Upper lobe of right lung (tissue), 1 donor: Measurements from ENCODE around the gene TGFB2. TPM values are rescaled to one million over a fixed set of nuclear protein-coding genes. Genes with fewer than 3 reads are reported as not detected.

Experiments
- ATAC-seq: fragments of 200-7000 bp; cut with Tn5 transposase; one replicate; pipeline ENCODE4 v1.9.1; 2020; ENCODE audit warnings: mild to moderate bottlenecking, moderate library complexity
- DNase-seq: peaks from one replicate; pipeline ENCODE4 v3.0.0-alpha.2; 2020
- H3K27ac ChIP-seq: fragments of 200-600 bp; one replicate; pipeline ENCODE4 v1.8.0; 2022
- H3K27me3 ChIP-seq: fragments of 200-600 bp; one replicate; pipeline ENCODE4 v1.8.0; 2022; ENCODE audit warnings: mild to moderate bottlenecking
- H3K36me3 ChIP-seq: fragments of 200-600 bp; one replicate; pipeline ENCODE4 v1.8.0; 2022
- H3K4me1 ChIP-seq: fragments of 200-600 bp; one replicate; pipeline ENCODE4 v1.8.0; 2022
- H3K4me3 ChIP-seq: fragments of 200-600 bp; one replicate; pipeline ENCODE4 v1.8.0; 2022; ENCODE audit warnings: mild to moderate bottlenecking
- H3K9me3 ChIP-seq: fragments of 200-600 bp; one replicate; pipeline ENCODE4 v1.8.0; 2022
- CTCF ChIP-seq: fragments of 200-600 bp; IDR thresholded peaks from one replicate; pipeline ENCODE4 v1.8.0; 2022; ENCODE audit warnings: antibody characterized with exemption
- intact Hi-C: fragments of 100-400 bp; cut with DNase I; formaldehyde crosslinking; loops from one replicate; pipeline ENCODE4 v1.11.0; 2022
- total RNA-seq: library from RNA; stranded (reverse); fragmentation: NEBNext Ultra II Directional; extraction: Animal tissue kit (Norgen Biotek cat#: 25700); gene quantifications from one replicate; pipeline ENCODE4 v1.2.1, GENCODE V29; 2021
- donor health status: DM: no; HTN: yes; CAD: no; lungs with severe emphysema.

The TGFB2 gene
- total RNA-seq, 1 donor from 2014 or later: 19.8 TPM

GRCh38 chr1:218349348-218350034 lies 4.4 kb downstream of the TGFB2 start:
- H3K36me3 ChIP-seq: no peaks in the 10 kb centered on the region
- H3K27ac ChIP-seq: peak overlapping the region; percentile 73
- H3K4me3 ChIP-seq: peak overlapping the region; percentile 70
- TF ChIP-seq CTCF: no peak
- intact Hi-C loops: no loop called here
- H3K9me3 ChIP-seq: no peaks in the 10 kb centered on the region
- H3K27me3 ChIP-seq: no peaks in the 10 kb centered on the region
- DNase-seq (no peak), ATAC-seq (no peak)
- peaks cover 12% of the 10 kb centered on the region for H3K4me1 ChIP-seq

GRCh38 chr1:218350035-218350525 lies 4.9 kb downstream of the TGFB2 start:
- Histone ChIP-seq H3K9me3 (no peaks in the 10 kb centered on the region), H3K4me1 (peaks cover 9% of the 10 kb centered on the region), H3K27me3 (no peaks in the 10 kb centered on the region), H3K4me3 (peak overlapping the region; percentile 70), H3K27ac (no peak overlapping the region), H3K36me3 (no peaks in the 10 kb centered on the region)
- ATAC-seq (no peak), DNase-seq (no peak)
- intact Hi-C loops: no loop called here
- TF ChIP-seq CTCF: no peak

GRCh38 chr1:218350801-218351266 lies 5.7 kb downstream of the TGFB2 start:
- no peak for DNase-seq
- no peak for ATAC-seq
- TF ChIP-seq CTCF: no peak
- H3K27ac ChIP-seq: peak overlapping the region; percentile 66
- no peaks in the 10 kb centered on the region for H3K36me3 ChIP-seq
- no peaks in the 10 kb centered on the region for H3K9me3 ChIP-seq
- H3K4me3 ChIP-seq: peak overlapping the region; percentile 70
- H3K4me1 ChIP-seq: peaks cover 9% of the 10 kb centered on the region
- H3K27me3 ChIP-seq: no peaks in the 10 kb centered on the region
- intact Hi-C loops: no loop called here

GRCh38 chr1:218351391-218352074 lies 6.4 kb downstream of the TGFB2 start:
- Histone ChIP-seq H3K9me3 (no peaks in the 10 kb centered on the region), H3K27ac (peak overlapping the region; percentile 66), H3K4me1 (peaks cover 9% of the 10 kb centered on the region), H3K36me3 (no peaks in the 10 kb centered on the region), H3K27me3 (no peaks in the 10 kb centered on the region), H3K4me3 (peak overlapping the region; percentile 70)
- intact Hi-C loops: no loop called here
- ATAC-seq (peak; percentile 73), DNase-seq (no peak)
- TF ChIP-seq CTCF: peak; percentile 54

GRCh38 chr1:218352075-218352438 lies 6.9 kb downstream of the TGFB2 start:
- Histone ChIP-seq H3K4me3 (no peak overlapping the region), H3K27me3 (no peaks in the 10 kb centered on the region), H3K27ac (peak overlapping the region; percentile 66), H3K36me3 (no peaks in the 10 kb centered on the region), H3K4me1 (peaks cover 10% of the 10 kb centered on the region), H3K9me3 (no peaks in the 10 kb centered on the region)
- intact Hi-C loops: no loop called here
- no peak for DNase-seq
- ATAC-seq: no peak
- no peak for TF ChIP-seq CTCF
